NCI-H2196 treated with DMSO at 0.1 percent for 48 hours (cell line): ENCODE data around the gene LRRC14B.

ENCODE experiments used
- DNase-seq: peaks from one replicate; lab custom pipeline; 2025; ENCODE audit not compliant: unreplicated experiment; lab: John Stamatoyannopoulos, UW

LRRC14B gene

DNA sequence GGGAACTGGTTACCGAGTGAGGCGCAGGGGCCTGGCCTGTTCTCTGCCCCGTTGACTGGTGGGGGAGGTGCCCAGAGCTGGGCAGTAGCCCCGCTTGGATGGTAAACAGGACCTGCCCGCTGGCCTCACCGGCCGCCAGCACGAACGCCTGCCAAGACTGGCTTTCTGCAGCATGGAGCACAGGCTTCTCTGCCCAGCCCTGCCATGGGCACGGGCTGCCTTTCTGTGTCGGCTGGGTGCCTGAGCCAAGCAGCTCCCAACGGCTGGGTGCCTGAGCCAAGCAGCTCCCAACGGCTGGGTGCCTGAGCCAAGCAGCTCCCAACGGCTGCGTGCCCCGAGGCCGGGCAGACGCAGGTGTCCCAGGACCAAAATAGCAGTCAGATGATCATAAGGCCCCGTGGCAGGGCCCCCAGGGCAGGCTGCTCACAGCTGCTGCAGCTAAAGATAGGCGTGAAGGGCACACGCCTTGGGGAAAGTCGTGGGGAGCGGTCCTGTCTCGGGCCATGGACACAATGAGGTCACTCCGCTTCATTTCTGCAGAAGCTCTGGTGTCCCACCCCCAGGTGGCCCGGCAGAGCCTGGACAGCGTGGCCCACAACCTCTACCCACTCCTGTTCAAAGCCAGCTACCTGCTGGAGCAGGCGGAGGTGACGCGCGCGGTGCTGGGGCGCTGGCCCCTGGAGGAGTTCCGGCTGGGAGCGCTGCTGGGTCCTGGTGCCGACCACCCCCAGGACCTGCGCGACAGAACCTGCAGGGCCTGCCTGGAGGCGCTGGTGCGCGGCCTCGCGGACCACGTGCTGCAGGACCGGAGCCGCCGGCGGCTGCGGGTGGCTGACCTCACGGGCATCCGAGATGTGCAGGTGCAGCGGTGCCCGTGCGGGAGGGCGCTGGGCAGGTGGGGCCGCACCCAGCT, at the start of gene LRRC14B:
TSS of gene LRRC14B (plus strand) at position 460 of the 913 bp plus-strand sequence. CDS start at position 504, 44 bp downstream.
- DNase-seq: no peak

DNA sequence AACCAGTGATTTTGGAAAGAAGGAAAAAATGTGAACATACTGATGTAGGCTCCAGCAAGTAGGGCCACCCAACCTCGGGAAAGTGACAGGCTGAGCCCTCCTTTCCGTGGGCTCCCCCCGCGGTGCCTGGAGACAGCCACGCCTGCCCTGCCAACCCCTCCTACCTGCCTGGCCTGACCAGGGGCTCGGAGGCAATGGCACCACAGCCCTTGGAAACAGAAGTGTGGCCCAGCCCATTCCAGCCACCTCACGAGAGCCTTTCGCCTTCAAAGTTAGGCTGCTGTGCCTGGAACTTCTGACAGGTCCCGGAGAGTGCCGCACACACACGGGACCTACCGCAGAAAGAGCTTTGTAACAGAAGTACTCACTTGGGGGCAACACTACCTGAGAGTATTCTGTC, 49.5 kb upstream of the LRRC14B start:
- no peak for DNase-seq

DNA sequence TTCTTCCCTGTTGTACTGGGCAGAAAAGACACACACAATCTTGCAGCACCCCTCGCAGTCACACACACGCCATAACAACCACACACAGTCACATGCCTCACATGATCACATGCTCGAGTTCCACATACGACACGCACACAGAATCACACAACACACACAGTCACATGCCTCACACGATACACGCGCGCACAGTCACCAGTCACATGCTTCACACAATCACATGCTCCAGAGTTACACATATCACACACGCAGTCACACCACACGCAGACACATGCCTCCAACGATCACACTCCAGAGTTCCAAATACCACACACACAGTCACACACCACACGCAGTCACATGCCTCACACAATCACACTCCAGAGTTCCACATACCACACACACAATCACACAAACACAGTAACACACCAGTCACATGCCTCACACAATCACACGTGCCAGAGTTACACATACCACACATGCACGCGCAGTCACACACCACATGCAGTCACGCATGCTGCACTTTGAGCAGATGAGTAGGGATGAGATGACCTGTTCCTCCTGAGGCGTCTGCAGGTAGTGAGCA, 49.0 kb upstream of the LRRC14B start:
- no peak for DNase-seq

DNA sequence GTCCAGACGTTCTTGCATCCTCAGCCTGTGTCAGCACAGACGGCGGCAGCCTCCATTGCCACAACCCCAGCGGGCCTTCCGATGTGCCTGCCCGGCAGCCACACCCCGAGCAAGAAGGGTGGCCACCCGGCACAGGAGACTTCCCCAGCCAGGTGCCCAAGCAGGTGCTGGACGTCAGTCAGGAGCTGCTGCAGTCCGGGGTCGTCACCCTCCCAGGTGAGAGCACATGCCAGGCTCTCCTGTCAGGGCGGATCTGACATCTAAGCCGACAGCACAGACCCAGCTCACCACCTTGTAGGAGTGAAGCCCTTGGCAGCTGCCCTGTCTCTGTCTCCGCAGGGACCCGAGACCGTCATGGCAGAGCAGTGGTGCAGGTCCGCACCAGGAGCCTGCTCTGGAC, 48.3 kb upstream of the LRRC14B start:
- no peak for DNase-seq

DNA sequence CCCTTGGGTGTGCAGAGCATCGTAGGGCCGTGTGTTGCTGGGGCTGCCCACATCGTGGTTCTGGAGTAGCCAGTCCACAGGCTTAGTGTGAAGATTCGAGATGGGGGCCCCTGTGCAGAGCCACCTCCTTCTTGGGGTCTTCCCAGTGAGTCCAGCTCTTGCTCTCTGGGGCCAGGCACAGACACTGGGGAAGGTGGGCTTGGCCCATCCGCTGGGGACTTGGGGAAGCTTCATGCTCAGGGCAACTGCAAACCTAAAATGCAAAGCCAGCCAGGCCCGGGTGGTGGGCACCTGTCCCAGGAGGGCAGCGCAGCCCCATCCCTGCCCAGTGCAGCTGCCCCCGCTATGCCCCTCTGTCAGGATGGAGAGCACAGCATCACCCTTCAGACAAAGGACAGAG, 46.4 kb upstream of the LRRC14B start:
- no peak for DNase-seq

DNA sequence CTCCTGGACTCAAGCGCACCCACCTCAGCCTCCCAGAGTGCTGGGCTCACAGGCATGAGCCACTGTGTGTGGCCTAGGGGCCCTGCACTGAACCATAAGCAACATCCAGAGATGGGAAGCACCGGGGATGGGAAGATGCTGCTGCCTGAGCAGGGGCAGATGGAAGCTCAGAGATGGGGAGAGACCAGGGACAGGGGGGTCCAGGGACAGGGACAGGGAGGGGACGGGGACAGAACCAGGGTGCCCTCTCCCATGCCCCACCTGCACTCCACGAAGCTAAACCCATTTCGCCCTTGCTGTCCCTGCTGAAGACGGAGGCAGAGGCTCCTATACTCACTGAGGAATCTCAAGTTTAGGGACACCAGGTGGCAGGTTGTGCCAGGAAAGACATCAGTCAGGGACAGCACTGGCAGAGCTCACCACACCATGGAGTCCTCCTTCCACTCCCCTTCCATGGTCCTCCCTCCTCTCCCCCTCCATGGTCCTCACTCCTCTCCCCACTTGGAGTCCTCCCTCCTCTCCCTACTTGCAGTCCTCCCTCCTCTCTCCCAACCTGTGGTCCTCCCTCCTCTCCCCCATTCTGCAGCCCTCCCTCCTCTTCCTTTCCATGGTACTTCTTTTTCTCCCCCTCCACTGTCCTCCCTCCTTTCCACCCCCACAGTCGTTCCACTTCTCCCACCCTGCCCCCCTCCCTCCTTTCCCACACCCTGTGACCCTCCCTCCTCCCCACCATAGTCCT, 45.5 kb upstream of the LRRC14B start:
- DNase-seq: no peak

DNA sequence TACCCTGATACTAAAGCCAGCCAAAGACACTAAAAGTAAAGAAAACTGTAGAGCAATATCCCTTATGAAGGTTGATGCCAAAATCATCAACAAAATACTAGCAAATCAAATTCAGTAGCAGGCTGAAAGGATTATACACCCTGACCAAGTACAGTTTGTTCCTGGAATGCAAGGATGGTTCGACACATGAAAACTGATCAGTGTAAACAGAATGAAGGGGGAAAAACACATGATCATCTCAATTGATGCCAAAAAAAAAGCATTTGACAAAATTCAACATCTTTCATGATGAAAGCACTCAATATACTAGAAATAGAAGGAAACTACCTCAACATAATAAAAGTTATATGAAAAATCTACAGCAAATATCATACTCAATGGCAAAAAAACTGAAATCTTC, 43.5 kb upstream of the LRRC14B start:
- DNase-seq: no peak

DNA sequence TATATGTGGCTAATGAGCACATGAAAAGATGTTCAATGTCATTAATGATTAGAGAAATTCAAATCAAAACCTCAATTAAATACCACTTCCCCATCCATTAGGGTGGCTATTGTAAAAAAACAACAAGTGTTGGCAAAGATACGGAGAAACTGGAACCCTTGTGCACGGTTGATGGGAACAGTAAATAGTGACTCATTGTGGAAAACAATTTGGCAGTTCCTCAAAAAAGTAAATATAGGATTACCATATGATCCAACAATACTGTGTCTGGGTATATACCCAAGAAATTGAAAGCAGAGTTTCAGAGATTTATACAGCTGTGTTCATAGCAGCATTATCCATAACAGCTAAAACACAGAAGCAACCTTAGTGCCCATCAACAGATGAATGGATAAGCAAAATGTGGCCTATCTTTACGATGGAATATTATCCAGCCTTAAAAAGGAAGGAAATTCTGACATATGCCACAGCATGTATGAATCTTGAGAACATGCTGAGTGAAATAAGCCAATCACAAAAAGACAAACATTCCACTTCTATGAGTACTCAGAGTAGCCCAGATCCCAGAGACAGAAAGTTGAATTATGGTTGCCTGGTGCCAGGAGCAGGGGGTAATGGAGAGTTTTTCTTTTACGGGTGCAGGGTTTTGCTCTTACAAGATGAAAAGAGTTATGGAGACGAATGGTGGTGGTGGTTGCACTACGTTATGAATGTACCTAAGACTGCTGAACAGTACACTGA, 41.4 kb upstream of the LRRC14B start:
- peak; percentile 8 for DNase-seq

DNA sequence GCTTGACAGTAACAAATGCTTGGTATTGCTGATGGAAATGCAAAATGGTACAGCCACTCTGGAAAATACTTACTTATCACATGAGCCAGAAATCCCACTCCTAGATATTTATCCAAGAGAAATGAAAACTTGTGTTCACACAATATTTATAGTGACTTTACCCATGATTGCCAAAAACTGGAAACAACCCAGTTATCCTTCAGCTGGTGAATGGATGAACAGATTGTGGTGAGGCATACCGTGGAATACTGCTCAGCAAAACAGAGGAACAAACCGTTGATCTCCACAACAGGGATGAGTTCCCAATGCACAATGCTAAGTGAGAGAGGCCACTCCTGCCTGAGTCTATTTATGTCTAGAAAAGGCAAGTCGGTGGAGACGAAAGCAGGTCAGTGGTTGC, 40.5 kb upstream of the LRRC14B start:
- no peak for DNase-seq

DNA sequence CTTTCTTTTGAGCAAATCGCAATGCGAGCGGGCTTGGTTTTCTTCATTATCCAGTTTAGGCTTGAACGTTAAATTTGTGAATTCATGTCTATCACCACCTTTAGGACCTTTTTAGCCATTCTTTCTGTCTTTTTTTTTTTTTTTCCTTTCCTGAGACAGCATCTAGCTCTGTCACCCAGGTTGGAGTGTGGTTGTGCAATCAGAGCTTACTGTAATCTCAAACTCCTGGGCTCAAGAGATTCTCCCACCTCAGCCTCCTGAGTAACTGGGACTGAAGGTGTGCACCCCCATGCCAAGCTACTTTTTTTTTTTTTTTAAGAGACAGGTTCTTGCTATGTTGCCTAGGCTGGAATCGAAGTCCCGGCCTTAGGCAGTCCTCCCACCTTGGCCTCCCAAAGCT, 39.2 kb upstream of the LRRC14B start:
- DNase-seq: no peak

DNA sequence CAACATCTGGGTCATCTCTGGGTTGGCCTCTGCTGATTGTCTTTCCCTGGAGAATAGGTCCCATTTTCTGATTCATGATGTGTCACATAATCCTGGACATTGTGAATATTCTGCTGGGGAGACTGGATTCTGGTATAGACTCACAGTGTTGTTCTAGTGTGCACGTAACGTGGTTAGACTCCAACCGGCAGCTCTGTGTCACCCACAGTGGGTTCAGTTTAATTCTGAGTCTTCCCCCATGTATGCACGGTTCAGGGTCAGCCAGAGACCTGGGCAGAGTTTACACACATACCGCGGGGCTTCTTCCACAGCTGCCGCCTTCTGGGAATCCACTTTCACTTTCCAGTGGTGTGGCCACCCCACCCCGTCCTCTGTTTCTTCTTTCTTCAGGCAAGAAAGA, 38.0 kb upstream of the LRRC14B start:
- DNase-seq: no peak

DNA sequence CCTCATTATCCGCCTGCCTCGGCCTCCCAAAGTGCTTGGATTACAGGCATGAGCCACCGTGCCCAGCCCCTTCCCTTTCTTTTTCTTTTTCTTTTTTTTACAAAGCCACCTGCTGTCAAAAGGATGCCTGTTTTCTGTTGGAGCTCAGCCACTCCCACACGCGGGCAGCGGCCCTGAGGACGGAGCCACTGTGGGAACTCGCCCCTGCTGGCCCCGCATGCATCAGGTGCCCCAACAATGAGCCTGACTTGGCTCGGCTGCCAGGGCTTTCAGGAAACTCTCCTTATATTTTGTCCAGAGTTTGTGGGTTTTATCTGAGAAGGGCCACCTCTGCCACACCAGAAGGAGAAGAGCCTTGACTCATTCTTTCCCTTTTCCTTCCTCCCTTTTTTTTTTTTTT, 37.1 kb upstream of the LRRC14B start:
- no peak for DNase-seq

DNA sequence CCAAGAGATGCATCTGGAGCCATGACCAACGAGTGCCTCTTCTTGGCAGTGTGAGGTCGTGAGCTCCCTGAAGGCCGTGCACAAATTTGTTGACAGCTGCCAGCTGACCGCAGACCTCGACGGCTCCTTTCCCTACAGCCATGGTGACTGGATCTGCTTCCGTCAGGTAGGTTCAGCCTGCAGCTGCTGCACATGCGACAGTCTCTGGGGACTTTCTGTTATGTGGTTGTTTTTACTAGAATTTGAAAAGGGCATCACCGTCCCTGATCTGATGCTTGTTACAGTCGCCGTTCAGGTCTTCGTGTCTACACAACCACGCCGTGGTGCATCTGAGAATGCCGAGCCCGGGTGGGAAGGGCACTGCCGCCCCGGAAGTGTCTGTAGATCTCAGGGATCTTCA, 36.5 kb upstream of the LRRC14B start:
- no peak for DNase-seq

DNA sequence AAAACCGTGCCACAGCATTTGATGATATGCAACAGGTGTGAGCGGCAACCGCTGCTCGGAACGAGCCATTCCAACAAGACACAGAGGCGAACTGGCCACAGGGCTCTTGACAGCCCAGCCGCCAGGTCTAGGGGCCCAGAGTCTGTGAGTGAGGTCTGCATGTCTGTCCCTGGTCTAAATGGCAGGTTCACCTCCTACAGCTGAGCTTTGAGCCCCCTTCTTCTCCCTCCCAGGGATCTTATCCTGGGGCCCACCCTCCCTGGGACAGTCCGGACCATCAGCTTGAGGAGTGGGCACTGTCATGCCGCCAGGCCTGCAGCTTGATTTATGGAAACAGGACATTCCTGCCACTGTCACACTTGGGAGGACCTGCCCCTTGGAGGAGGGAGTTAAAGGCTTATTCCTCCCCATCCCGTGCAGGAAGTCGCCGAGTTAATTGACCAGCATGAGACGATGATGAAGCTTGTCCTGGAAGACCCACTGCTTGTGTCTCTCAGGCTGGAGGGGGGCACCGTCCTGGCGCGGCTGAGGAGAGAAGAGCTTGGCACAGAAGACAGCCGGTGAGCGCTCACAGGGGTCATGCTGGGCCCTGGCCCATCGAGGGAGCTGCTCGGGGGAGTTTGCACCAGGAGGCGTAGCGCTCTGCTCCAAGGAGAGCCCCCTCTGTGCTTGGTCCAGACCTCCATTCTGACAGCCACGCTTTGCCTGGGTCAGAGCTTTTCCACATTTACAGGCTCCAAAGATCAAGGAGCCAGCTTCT, 35.5 kb upstream of the LRRC14B start:
- DNase-seq: no peak

DNA sequence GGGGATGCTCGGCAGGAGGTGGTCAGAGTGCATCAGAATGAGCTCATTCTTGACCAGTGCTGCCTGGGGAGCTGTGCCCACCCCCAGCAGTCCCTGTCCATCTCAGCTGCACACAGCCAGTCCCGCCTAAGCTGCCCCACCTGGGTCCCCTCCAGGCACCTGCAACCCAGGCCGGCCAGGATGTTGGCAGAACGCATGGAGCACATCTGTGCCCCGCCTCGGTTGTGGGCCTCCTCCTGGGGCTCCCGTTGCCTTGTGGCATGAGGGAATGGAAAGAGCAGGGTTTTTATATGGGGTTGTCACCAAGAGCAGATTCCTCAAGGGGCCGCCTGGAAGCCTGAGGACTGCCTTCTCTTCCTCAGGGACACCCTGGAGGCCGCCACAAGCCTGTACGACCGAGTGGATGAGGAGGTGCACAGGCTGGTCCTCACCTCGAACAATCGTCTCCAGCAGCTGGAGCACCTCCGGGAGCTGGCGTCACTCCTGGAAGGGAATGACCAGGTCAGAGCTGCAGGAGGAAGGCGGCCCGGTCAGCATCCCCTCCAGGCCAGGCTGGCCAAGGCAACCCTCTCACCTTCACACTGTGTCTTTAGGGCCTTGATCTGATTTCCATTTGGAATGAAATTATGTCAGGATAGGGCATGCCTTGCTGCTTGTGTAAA, 34.8 kb upstream of the LRRC14B start:
- DNase-seq: no peak

DNA sequence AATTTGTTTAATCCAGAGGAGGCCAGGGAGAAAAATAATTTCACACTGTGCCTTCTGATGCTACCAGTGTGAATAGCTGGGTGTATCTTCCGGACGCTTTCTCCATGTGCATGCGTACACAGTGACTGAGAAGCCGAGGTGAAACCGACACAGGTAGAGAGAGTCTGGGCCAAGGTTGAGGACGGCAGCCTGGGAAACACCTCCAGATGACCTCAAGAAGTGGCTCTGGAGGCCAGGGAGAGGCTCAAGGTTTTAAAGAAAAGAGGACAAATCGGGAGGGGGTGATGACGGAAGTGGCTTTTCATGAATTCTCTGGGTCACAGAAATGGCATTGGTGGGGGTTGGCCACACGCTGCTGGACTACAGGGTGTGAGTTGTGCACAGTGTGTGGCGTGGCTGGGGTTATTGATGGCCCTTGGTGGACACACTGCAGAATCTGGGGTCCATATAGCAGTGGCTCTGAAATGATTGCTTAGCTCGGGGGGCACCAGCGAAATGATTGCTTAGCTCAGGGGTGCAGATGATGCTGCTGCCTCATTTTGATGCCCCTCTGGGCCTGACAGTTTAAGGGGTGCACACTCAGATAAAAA, 34.1 kb upstream of the LRRC14B start:
- no peak for DNase-seq

DNA sequence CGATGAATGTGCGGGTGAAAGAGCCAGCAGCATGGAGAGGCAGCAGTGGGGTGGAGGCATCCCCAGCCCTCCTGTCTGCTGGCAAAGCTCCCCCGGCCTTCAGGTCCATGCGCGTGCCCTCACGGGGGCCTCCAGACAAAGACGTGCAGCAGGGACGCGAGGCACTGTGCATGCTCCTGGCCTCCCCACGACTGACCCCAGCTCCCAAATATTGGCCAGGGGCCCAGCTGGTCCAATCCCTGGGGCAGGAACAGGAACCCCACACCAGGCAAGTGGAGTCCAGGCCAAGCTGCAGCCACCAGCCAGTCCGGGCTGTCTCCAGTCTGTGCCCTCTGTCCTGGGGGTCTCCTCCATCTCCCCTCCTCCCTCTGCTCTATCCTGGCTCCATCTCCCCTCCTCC, 33.5 kb upstream of the LRRC14B start:
- DNase-seq: no peak

DNA sequence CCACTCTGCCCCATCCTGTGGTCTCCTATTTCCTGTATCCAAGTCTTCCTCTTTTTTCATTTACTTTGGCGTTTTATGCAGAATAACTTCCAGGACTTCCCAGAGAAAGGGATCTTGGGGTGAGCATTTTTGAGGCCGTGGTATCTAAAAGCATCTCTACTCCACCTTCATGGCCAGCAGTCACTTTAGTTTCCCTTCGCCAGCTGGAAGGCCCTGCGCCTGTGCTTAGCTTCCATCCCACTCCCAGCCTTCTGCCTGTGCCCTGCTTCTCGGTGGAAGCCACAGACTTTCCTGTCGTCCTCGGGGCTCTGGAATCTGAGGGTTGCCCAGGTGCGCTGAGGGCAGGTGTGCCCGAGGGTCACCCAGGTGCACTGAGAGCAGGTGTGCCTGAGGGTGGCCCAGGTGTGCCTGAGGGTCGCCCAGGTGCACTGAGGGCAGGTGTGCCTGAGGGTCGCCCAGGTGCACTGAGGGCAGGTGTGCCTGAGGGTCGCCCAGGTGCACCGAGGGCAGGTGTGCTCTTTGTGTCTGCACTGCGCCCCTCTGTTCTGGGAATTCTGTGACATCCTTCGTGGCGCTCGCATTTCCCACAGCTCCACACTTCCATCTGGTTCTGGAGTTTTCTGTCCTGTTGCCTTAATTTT, 32.4 kb upstream of the LRRC14B start:
- DNase-seq: no peak
